ENCODE results near the gene CBX8. TPM values are rescaled to one million over a fixed set of nuclear protein-coding genes. Genes with fewer than 3 reads are reported as not detected.
A peak's percentile ranks its signal among the peaks of the same experiment; 100 is the strongest.

The CBX8 gene
- total RNA-seq, 1 experiment from 2014 or later: 2.0 TPM

DNA sequence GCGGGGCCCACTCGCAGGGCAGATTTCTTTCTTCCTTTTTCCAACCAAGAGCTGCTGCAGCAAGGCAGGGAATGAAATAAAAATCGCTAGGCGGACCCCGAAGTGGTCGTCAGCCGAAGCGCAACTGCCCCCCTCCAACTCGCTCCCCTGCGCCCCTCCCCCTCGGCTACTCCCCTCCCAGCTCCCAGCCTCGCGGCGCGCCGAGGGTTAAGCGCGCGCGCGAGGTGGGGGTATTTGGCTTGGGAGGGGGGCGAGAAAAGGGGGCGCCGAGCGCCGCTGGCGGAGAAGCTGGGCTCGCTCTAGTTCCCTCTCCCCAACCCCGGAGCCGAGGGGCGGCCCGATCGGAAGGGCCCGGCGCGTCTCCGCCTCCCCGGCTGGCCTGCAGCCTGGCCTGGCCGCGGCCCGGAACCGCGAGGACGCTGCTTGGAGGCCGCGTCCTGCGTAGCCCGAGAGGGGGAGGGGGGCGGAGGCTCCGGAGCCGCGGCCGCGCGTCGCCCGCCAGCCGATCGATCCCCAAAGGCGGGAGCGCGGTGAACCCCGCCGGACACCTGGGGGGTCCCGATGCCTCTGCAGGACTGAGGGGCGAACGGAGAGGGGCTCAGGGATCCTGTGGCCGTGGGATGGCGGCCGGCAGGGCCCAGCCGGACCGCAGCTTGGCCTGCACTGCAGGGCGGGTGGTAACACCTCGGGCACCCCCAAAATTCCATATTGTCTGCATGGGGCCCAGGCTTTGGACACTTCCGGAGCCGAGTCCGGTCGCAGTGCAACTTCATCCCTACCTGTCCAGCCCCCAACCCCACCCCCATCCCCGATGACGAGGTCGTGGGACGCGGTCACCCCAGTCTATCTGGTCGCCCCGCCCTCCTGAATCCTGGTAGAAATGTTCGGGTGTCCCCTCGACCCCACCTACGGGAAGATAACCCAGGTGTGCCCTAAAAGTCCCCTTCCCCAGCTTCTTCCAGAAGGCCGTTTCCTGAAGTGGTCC, 47.2 kb upstream of the CBX8 start (continued):
- TF ChIP-seq CTCF (IDR thresholded peaks at IDR 0.05) (no peak), GABPB1 (CRISPR knock-in tag; IDR thresholded peaks at IDR 0.05) (peak; percentile 76)
- TF ChIP-seq, protein P1, sequence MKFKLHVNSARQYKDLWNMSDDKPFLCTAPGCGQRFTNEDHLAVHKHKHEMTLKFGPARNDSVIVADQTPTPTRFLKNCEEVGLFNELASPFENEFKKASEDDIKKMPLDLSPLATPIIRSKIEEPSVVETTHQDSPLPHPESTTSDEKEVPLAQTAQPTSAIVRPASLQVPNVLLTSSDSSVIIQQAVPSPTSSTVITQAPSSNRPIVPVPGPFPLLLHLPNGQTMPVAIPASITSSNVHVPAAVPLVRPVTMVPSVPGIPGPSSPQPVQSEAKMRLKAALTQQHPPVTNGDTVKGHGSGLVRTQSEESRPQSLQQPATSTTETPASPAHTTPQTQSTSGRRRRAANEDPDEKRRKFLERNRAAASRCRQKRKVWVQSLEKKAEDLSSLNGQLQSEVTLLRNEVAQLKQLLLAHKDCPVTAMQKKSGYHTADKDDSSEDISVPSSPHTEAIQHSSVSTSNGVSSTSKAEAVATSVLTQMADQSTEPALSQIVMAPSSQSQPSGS (CRISPR knock-in tag; IDR thresholded peaks at IDR 0.05; ENCODE audit: borderline replicate concordance, low read depth): no peak

DNA sequence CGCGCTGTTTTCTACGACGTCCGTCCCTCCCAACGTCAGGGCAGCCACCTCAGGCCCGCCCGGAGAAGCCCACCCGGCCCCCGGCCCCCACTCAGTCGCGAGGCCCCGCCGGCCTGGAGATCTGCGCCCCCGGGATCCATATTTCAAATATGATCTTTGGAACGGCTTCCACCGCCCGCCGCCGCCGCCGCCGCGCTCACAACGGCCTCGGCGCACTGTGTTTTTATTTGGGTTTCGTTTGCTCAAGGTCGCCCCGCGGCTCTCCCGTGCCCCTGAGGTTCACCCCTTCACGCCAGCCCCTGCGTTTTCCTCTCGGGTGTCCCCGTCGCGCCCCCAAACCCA, 46.6 kb upstream of the CBX8 start:
- H3K27ac Mint-ChIP-seq: no peak overlapping the region
- peak overlapping the region; percentile 68 for H3K4me3 Mint-ChIP-seq
- DNase-seq (ENCODE audit: low spot score) (no peak), ATAC-seq (no peak)
- peaks cover 84% of the 10 kb centered on the region for H3K27me3 Mint-ChIP-seq (ENCODE audit: low read depth)
- CTCF ChIA-PET: interaction anchor here (1.3 to 9.0 kb wide), 10 partner anchors 8 to 128 kb away, joined by 3 to 221 read pairs (median 8); no protein-coding TSS in a partner anchor
- H3K4me1 Mint-ChIP-seq: peaks cover 11% of the 10 kb centered on the region
- no peaks in the 10 kb centered on the region for H3K9me3 Mint-ChIP-seq
- no peaks in the 10 kb centered on the region for H3K36me3 Mint-ChIP-seq
- POLR2A ChIA-PET: no interaction called here
- no peak for TF ChIP-seq ZNF396 (CRISPR knock-in tag; IDR thresholded peaks at IDR 0.05; ENCODE audit: borderline replicate concordance)
- TF ChIP-seq, protein P2, sequence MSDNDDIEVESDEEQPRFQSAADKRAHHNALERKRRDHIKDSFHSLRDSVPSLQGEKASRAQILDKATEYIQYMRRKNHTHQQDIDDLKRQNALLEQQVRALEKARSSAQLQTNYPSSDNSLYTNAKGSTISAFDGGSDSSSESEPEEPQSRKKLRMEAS (CRISPR knock-in tag; IDR thresholded peaks at IDR 0.05): no peak
- no peak for TF ChIP-seq CREM (CRISPR knock-in tag; IDR thresholded peaks at IDR 0.05)
- TF ChIP-seq ESRRA (CRISPR knock-in tag; IDR thresholded peaks at IDR 0.05; ENCODE audit: borderline replicate concordance): no peak
- TF ChIP-seq E2F1 (CRISPR knock-in tag; IDR thresholded peaks at IDR 0.05): no peak
- TF ChIP-seq ZBTB21 (CRISPR knock-in tag; IDR thresholded peaks at IDR 0.05; ENCODE audit: borderline replicate concordance): no peak
- no peak for TF ChIP-seq SOX15 (CRISPR knock-in tag; IDR thresholded peaks at IDR 0.05)
- TF ChIP-seq, protein P3, sequence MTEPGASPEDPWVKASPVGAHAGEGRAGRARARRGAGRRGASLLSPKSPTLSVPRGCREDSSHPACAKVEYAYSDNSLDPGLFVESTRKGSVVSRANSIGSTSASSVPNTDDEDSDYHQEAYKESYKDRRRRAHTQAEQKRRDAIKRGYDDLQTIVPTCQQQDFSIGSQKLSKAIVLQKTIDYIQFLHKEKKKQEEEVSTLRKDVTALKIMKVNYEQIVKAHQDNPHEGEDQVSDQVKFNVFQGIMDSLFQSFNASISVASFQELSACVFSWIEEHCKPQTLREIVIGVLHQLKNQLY (CRISPR knock-in tag; IDR thresholded peaks at IDR 0.05): no peak
- TF ChIP-seq SP1 (CRISPR knock-in tag; conservative IDR thresholded peaks at IDR 0.05): no peak
- no peak for TF ChIP-seq RELA (CRISPR knock-in tag; IDR thresholded peaks at IDR 0.05; ENCODE audit: borderline replicate concordance)
- no peak for TF ChIP-seq NFATC4 (CRISPR knock-in tag; IDR thresholded peaks at IDR 0.05)
- TF ChIP-seq OVOL2 (CRISPR knock-in tag; IDR thresholded peaks at IDR 0.05; ENCODE audit: borderline replicate concordance): no peak
- no peak for TF ChIP-seq GTF2I (CRISPR knock-in tag; conservative IDR thresholded peaks at IDR 0.05)
- no peak for TF ChIP-seq MYBL2 (CRISPR knock-in tag; IDR thresholded peaks at IDR 0.05)
- TF ChIP-seq ZBTB43 (CRISPR knock-in tag; IDR thresholded peaks at IDR 0.05): no peak
- TF ChIP-seq, protein P1 (CRISPR knock-in tag; IDR thresholded peaks at IDR 0.05; ENCODE audit: borderline replicate concordance, low read depth): no peak
- TF ChIP-seq STAT6 (CRISPR knock-in tag; conservative IDR thresholded peaks at IDR 0.05; ENCODE audit: low read depth): no peak
- TF ChIP-seq, protein P4, sequence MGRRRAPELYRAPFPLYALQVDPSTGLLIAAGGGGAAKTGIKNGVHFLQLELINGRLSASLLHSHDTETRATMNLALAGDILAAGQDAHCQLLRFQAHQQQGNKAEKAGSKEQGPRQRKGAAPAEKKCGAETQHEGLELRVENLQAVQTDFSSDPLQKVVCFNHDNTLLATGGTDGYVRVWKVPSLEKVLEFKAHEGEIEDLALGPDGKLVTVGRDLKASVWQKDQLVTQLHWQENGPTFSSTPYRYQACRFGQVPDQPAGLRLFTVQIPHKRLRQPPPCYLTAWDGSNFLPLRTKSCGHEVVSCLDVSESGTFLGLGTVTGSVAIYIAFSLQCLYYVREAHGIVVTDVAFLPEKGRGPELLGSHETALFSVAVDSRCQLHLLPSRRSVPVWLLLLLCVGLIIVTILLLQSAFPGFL (CRISPR knock-in tag; IDR thresholded peaks at IDR 0.05; ENCODE audit: borderline replicate concordance): no peak

Data from WTC11 (cell line).